Prostate gland (tissue), 2 donors: ENCODE data around the gene PANK4. TPM values are rescaled to one million over a fixed set of nuclear protein-coding genes. Genes with fewer than 3 reads are reported as not detected.

Experiments
- DNase-seq: peaks from one replicate; pipeline ENCODE4 v3.0.0-alpha.2; 2019; ENCODE audit warnings: low spot score
- H3K27ac ChIP-seq, 2 donors: fragments of 200-600 bp; sonication (generic); 2 replicates each; pipeline ENCODE4 v1.5.1; 2017 to 2019
- H3K27me3 ChIP-seq: fragments of 200-600 bp; sonication (generic); replicated peaks from 2 replicates; pipeline ENCODE4 v1.5.1; 2019; ENCODE audit not compliant: insufficient read depth
- H3K36me3 ChIP-seq, 2 donors: fragments of 200-600 bp; sonication (generic); 1 replicate in 1 of 2; 2 replicates in 1 of 2; pipeline versions ENCODE4 v1.5.1 to v1.8.1; 2017 to 2019
- H3K4me1 ChIP-seq: fragments of 200-600 bp; sonication (generic); replicated peaks from 2 replicates; pipeline ENCODE4 v1.5.1; 2019
- H3K4me3 ChIP-seq, 2 donors: fragments of 200-600 bp; sonication (generic); 2 replicates each; pipeline ENCODE4 v1.5.1; 2017 to 2019
- H3K9me3 ChIP-seq: fragments of 200-600 bp; sonication (generic); 2 replicates; pipeline ENCODE4 v1.5.1; 2017
- CTCF ChIP-seq, 4 experiments: fragments of 200-600 bp in 2 of 4; fragments of 450-650 bp in 2 of 4; sonication (generic) in 2 of 4; IDR thresholded peaks; 1 replicate in 3 of 4; 2 replicates in 1 of 4; pipeline ENCODE4 v1.5.1; 2016 to 2019; ENCODE audit warnings: antibody characterized with exemption in 4 of 4, mild to moderate bottlenecking in 2 of 4, moderate library complexity in 2 of 4
- POLR2A ChIP-seq: fragments of 450-650 bp; IDR thresholded peaks from one replicate; pipeline ENCODE4 v1.6.1; 2016; ENCODE audit warnings: antibody characterized with exemption, mild to moderate bottlenecking
- POLR2AphosphoS5 ChIP-seq: sonication (generic); formaldehyde crosslinking; IDR thresholded peaks from one replicate; pipeline ENCODE4 v1.6.1; 2017; ENCODE audit warnings: antibody characterized with exemption
- WGBS: methylation state at CpG from one replicate; pipeline ENCODE4 v1.1.5; 2018; 5-methylcytosine and 5-hydroxymethylcytosine counted together
- intact Hi-C: fragments of 100-400 bp; cut with DNase I; formaldehyde crosslinking; loops from one replicate; pipeline ENCODE4 v1.14.2; 2022
- total RNA-seq, 2 donors: library from RNA; depleted of rRNA; stranded (reverse); fragments of >200 nt; gene quantifications; one replicate each; pipeline ENCODE4 v1.1.0, GENCODE V29; 2016

The PANK4 gene
- total RNA-seq, 2 donors from 2014 or later: 27.0 to 69.5 TPM

GRCh38 chr1:2530513-2531361, 4.3 kb upstream of the PANK4 start:
- Histone ChIP-seq H3K4me1 (peaks cover 15% of the 10 kb centered on the region), H3K4me3 (no peak overlapping the region), H3K27ac (peak overlapping the region; percentile 14 to 33), H3K36me3 (no peaks in the 10 kb centered on the region), H3K9me3 (no peaks in the 10 kb centered on the region), H3K27me3 (no peaks in the 10 kb centered on the region)
- DNase-seq: peak; percentile 63
- TF ChIP-seq CTCF (IDR thresholded peaks at IDR 0.05) (peak in 2 of 4 experiments; percentile 24 to 43), POLR2A (no peak), POLR2AphosphoS5 (peak; percentile 51)
- 16% methylated on average over 21 of the region's 30 CpGs for WGBS
- intact Hi-C loops: no loop called here

GRCh38 chr1:2529784-2530512, 3.6 kb upstream of the PANK4 start, which contains the start of gene HES5:
Gene HES5 (minus strand): TSS chr1:2530263. CDS start chr1:2530164, 99 bp downstream.
- peak within 1 kb of the TSS; percentile 14 to 33 for H3K27ac ChIP-seq

GRCh38 chr1:2528966-2529783, 2.8 kb upstream of the PANK4 start:
- H3K9me3 ChIP-seq: no peaks in the 10 kb centered on the region
- no peak overlapping the region for H3K27ac ChIP-seq
- DNase-seq: no peak
- no peaks in the 10 kb centered on the region for H3K27me3 ChIP-seq
- no peaks in the 10 kb centered on the region for H3K36me3 ChIP-seq
- peaks cover 19% of the 10 kb centered on the region for H3K4me1 ChIP-seq
- peak overlapping the region in 1 of 2 donors; percentile 16 for H3K4me3 ChIP-seq
- WGBS: 16% methylated on average over 50 of the region's 84 CpGs
- intact Hi-C loops: loop anchor here (10.0 kb wide), 1 partner anchor 334 kb away; the partner anchor contains the start of gene FAAP20
- no peak for TF ChIP-seq CTCF (IDR thresholded peaks at IDR 0.05)

More at GRCh38 chr1:2529784-2530512, 3.6 kb upstream of the PANK4 start, which contains the start of gene HES5:
- 3% methylated on average over 49 of the region's 91 CpGs for WGBS
- H3K4me1 ChIP-seq: peaks cover 15% of the 10 kb centered on the region
- no peaks in the 10 kb centered on the region for H3K27me3 ChIP-seq
- H3K36me3 ChIP-seq: no peaks in the 10 kb centered on the region
- DNase-seq: no peak
- intact Hi-C loops: loop anchor here (10.0 kb wide), 1 partner anchor 335 kb away; the partner anchor contains the start of gene FAAP20
- no peaks in the 10 kb centered on the region for H3K9me3 ChIP-seq
- H3K4me3 ChIP-seq: peak within 1 kb of the TSS in 1 of 2 donors; percentile 16
- TF ChIP-seq CTCF (IDR thresholded peaks at IDR 0.05): no peak
- TF ChIP-seq POLR2AphosphoS5: no peak
- no peak for TF ChIP-seq POLR2A

GRCh38 chr1:2528611-2528965, 2.2 kb upstream of the PANK4 start:
- Histone ChIP-seq H3K27me3 (no peaks in the 10 kb centered on the region), H3K4me3 (no peak overlapping the region), H3K4me1 (peaks cover 19% of the 10 kb centered on the region), H3K9me3 (no peaks in the 10 kb centered on the region), H3K27ac (no peak overlapping the region), H3K36me3 (no peaks in the 10 kb centered on the region)
- 55% methylated on average over 10 of the region's 10 CpGs for WGBS
- TF ChIP-seq POLR2A (no peak), CTCF (IDR thresholded peaks at IDR 0.05) (no peak), POLR2AphosphoS5 (no peak)
- intact Hi-C loops: loop anchor here (10.0 kb wide), 1 partner anchor 334 kb away; the partner anchor contains the start of gene FAAP20
- no peak for DNase-seq
